CD4-positive, alpha-beta T cell (primary cell): ENCODE data around the gene TFEB. TPM values are rescaled to one million over a fixed set of nuclear protein-coding genes. Genes with fewer than 3 reads are reported as not detected.

Experiments used
- ATAC-seq: fragments of 200-7000 bp; cut with Tn5 transposase; one replicate; pipeline ENCODE4 v1.10.0; 2022; ENCODE audit warnings: mild to moderate bottlenecking; ENCODE audit not compliant: poor library complexity
- CTCF ChIA-PET: fragments of 350-600 bp; sonication (Branson Sonifier 250); formaldehyde crosslinking; loops from one replicate; lab custom pipeline; 2021; ENCODE audit warnings: antibody characterized with exemption, inconsistent platforms; lab: Charles Lee
- POLR2A ChIA-PET: fragments of 350-600 bp; sonication (Branson Sonifier 250); formaldehyde crosslinking; loops from one replicate; lab custom pipeline; 2021; ENCODE audit warnings: antibody characterized with exemption, inconsistent platforms; lab: Charles Lee
- DNase-seq, 14 experiments: peaks; one replicate each; pipeline ENCODE4 v3.0.0-alpha.2; 2013 to 2020; ENCODE audit warnings: mixed read lengths in 2 of 14
- H3K27ac ChIP-seq, 2 donors: one replicate each; pipeline versions ENCODE4 v1.5.1 to v1.7.0; 2013; ENCODE audit warnings: low read length in 2 of 2, low read depth in 1 of 2, mild to moderate bottlenecking in 1 of 2
- H3K27me3 ChIP-seq, 2 experiments: 1 replicate in 1 of 2; 2 replicates in 1 of 2; pipeline versions ENCODE4 v1.6.1 to v1.7.0; 2013; ENCODE audit warnings: low read length in 2 of 2, control low read depth in 1 of 2, mild to moderate bottlenecking in 1 of 2, moderate library complexity in 1 of 2; ENCODE audit not compliant: insufficient read depth in 2 of 2, control insufficient read depth in 1 of 2
- H3K36me3 ChIP-seq: one replicate; pipeline ENCODE4 v1.6.1; 2013; ENCODE audit warnings: low read length, control low read depth; ENCODE audit not compliant: insufficient read depth
- H3K4me1 ChIP-seq: one replicate; pipeline ENCODE4 v1.6.1; 2013; ENCODE audit warnings: low read length, control low read depth; ENCODE audit not compliant: insufficient read depth
- H3K4me3 ChIP-seq: one replicate; pipeline ENCODE4 v1.5.1; 2013; ENCODE audit warnings: mild to moderate bottlenecking, low read length, moderate library complexity
- H3K9me3 ChIP-seq, 2 experiments: 1 replicate in 1 of 2; 2 replicates in 1 of 2; pipeline versions ENCODE4 v1.6.1 to v1.7.0; 2013; ENCODE audit warnings: low read length in 2 of 2, mild to moderate bottlenecking in 2 of 2, control low read depth in 1 of 2, moderate library complexity in 1 of 2; ENCODE audit not compliant: control insufficient read depth in 1 of 2, insufficient read depth in 1 of 2
- H3K27ac Mint-ChIP-seq: one replicate; pipeline ENCODE4 v1.8.0; 2020; ENCODE audit warnings: mixed read lengths
- H3K27me3 Mint-ChIP-seq: one replicate; pipeline ENCODE4 v1.8.0; 2021; ENCODE audit warnings: mixed read lengths
- H3K36me3 Mint-ChIP-seq: one replicate; pipeline ENCODE4 v1.8.0; 2021; ENCODE audit warnings: low read depth, mixed read lengths
- H3K4me1 Mint-ChIP-seq: one replicate; pipeline ENCODE4 v1.8.0; 2021; ENCODE audit warnings: low read depth, mixed read lengths
- H3K4me3 Mint-ChIP-seq: one replicate; pipeline ENCODE4 v1.8.0; 2020; ENCODE audit warnings: mild to moderate bottlenecking, mixed read lengths
- H3K9me3 Mint-ChIP-seq: one replicate; pipeline ENCODE4 v1.8.0; 2020; ENCODE audit warnings: mixed read lengths
- CTCF ChIP-seq: fragments of 200-600 bp; IDR thresholded peaks from one replicate; pipeline ENCODE4 v1.8.0; 2022; ENCODE audit warnings: antibody characterized with exemption, mild to moderate bottlenecking
- intact Hi-C, 2 experiments: fragments of 100-400 bp; cut with DNase I in 1 of 2; cut with micrococcal nuclease in 1 of 2; formaldehyde crosslinking; loops; one replicate each; pipeline versions ENCODE4 v1.15.1 to v1.9.0; 2023 to 2025; cut with DNase I, micrococcal nuclease
- total RNA-seq, 174 experiments: library from RNA in 2 of 174; stranded (reverse) in 2 of 174; gene quantifications; one replicate each; pipeline ENCODE4 v1.2.3 and lab custom pipeline; 2021 to 2026

The TFEB gene
- total RNA-seq, 2 experiments from 2014 or later: 23.8 to 24.1 TPM

- no peaks in the 10 kb centered on the region for H3K27me3 ChIP-seq
- Mint-ChIP-seq H3K4me3 (no peak overlapping the region), H3K36me3 (no peaks in the 10 kb centered on the region), H3K4me1 (peaks cover 18% of the 10 kb centered on the region), H3K9me3 (no peaks in the 10 kb centered on the region), H3K27me3 (no peaks in the 10 kb centered on the region), H3K27ac (no peak overlapping the region)
- TF ChIP-seq CTCF: no peak
- peaks cover 23% of the 10 kb centered on the region for H3K4me1 ChIP-seq
- H3K9me3 ChIP-seq: no peaks in the 10 kb centered on the region
- intact Hi-C loops: no loop called here
- ChIA-PET POLR2A (no interaction called here), CTCF (no interaction called here)
- no peak for DNase-seq
- no peak overlapping the region for H3K4me3 ChIP-seq
- H3K27ac ChIP-seq: no peak overlapping the region
- H3K36me3 ChIP-seq: peaks cover 6% of the 10 kb centered on the region
- no peak for ATAC-seq
These were observed 33.2 kb downstream of the TFEB start for GRCh38 chr6:41702089-41702745.

GRCh38 chr6:41700463-41701347, 34.7 kb downstream of the TFEB start:
- Histone ChIP-seq H3K4me1 (peaks cover 8% of the 10 kb centered on the region), H3K9me3 (no peaks in the 10 kb centered on the region), H3K27ac (no peak overlapping the region), H3K27me3 (no peaks in the 10 kb centered on the region), H3K4me3 (no peak overlapping the region), H3K36me3 (peaks cover 6% of the 10 kb centered on the region)
- Mint-ChIP-seq H3K36me3 (no peaks in the 10 kb centered on the region), H3K4me3 (no peak overlapping the region), H3K27ac (no peak overlapping the region), H3K27me3 (no peaks in the 10 kb centered on the region), H3K4me1 (peaks cover 3% of the 10 kb centered on the region), H3K9me3 (no peaks in the 10 kb centered on the region)
- POLR2A ChIA-PET: no interaction called here
- DNase-seq (no peak), ATAC-seq (no peak)
- intact Hi-C loops: no loop called here
- no peak for TF ChIP-seq CTCF
- CTCF ChIA-PET: no interaction called here

- Histone ChIP-seq H3K9me3 (no peaks in the 10 kb centered on the region), H3K4me3 (no peak overlapping the region), H3K27me3 (no peaks in the 10 kb centered on the region), H3K4me1 (no peaks in the 10 kb centered on the region), H3K27ac (no peak overlapping the region), H3K36me3 (peaks cover 6% of the 10 kb centered on the region)
- ATAC-seq: no peak
- ChIA-PET POLR2A (no interaction called here), CTCF (no interaction called here)
- no peaks in the 10 kb centered on the region for H3K27me3 Mint-ChIP-seq
- H3K4me1 Mint-ChIP-seq: peaks cover 3% of the 10 kb centered on the region
- H3K27ac Mint-ChIP-seq: no peak overlapping the region
- H3K4me3 Mint-ChIP-seq: no peak overlapping the region
- no peaks in the 10 kb centered on the region for H3K9me3 Mint-ChIP-seq
- no peak for TF ChIP-seq CTCF
- no peak for DNase-seq
- intact Hi-C loops: no loop called here
- no peaks in the 10 kb centered on the region for H3K36me3 Mint-ChIP-seq
These were observed 36.3 kb downstream of the TFEB start for GRCh38 chr6:41699063-41699462.
